Measurements from ENCODE around the gene PRKN.

DNA sequence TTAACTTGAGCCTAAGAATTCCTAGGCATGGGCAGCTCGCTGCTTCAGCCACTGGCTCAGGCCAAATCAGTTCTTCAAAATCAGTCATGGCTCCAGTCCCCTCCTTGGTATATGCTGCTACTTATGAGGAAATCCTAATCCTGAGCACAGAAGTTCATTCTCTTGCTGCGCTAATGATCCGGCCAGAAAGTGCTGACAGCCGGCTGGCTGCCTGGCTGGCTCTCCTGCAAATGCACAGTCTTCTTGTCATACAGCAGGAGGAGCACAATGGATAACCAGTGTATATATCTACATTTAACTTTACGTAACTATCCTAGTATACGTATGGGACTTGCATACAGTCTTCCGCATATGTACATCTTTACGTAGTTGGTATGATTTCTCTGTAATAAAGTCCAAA, 500.8 kb downstream of the PRKN start:
- TF ChIP-seq, protein P1, sequence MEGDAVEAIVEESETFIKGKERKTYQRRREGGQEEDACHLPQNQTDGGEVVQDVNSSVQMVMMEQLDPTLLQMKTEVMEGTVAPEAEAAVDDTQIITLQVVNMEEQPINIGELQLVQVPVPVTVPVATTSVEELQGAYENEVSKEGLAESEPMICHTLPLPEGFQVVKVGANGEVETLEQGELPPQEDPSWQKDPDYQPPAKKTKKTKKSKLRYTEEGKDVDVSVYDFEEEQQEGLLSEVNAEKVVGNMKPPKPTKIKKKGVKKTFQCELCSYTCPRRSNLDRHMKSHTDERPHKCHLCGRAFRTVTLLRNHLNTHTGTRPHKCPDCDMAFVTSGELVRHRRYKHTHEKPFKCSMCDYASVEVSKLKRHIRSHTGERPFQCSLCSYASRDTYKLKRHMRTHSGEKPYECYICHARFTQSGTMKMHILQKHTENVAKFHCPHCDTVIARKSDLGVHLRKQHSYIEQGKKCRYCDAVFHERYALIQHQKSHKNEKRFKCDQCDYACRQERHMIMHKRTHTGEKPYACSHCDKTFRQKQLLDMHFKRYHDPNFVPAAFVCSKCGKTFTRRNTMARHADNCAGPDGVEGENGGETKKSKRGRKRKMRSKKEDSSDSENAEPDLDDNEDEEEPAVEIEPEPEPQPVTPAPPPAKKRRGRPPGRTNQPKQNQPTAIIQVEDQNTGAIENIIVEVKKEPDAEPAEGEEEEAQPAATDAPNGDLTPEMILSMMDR (conservative IDR thresholded peaks at IDR 0.05; ENCODE audit: low read depth, low read length): no peak
- TF ChIP-seq EZH2 (IDR thresholded peaks at IDR 0.05; ENCODE audit: borderline replicate concordance, low read depth, low read length, poor library complexity, severe bottlenecking): no peak

All from A673 (cell line).